GM18873 (cell line): ENCODE results near the gene ZNF536.
"Not testable (repeated sequence)": the region's sequence is repeated elsewhere in the genome, so short reads cannot be mapped to it uniquely, and the experiment has no call there.

Experiments
- ATAC-seq: cut with Tn5 transposase; IDR thresholded peaks from one replicate; pipeline ENCODE4 v1.9.1; 2021; ENCODE audit warnings: mild to moderate bottlenecking, moderate library complexity, moderate number of reproducible peaks; ENCODE audit not compliant: unreplicated experiment, low FRiP score

Gene ZNF536

GRCh38 chr19:30407068-30407709, 35.0 kb downstream of the ZNF536 start:
- ATAC-seq, result no peak

- no peak for ATAC-seq
Measured at GRCh38 chr19:30408734-30409301, 36.6 kb downstream of the ZNF536 start.

GRCh38 chr19:30411714-30412113, 39.5 kb downstream of the ZNF536 start:
- no peak for ATAC-seq

GRCh38 chr19:30416375-30416774, 44.2 kb downstream of the ZNF536 start:
- ATAC-seq, result no peak

- not testable (repeated sequence) for ATAC-seq
Measured at GRCh38 chr19:30417166-30417565, 45.0 kb downstream of the ZNF536 start.

- ATAC-seq, result no peak
Measured at GRCh38 chr19:30419568-30420180, 47.5 kb downstream of the ZNF536 start.

- ATAC-seq, result no peak
Measured at GRCh38 chr19:30420316-30420715, 48.1 kb downstream of the ZNF536 start.

- ATAC-seq, result no peak
Measured at GRCh38 chr19:30420881-30421280, 48.7 kb downstream of the ZNF536 start.

GRCh38 chr19:30421571-30421970, 49.4 kb downstream of the ZNF536 start:
- no peak for ATAC-seq

- no peak for ATAC-seq
Measured at GRCh38 chr19:30423481-30423880, 51.3 kb downstream of the ZNF536 start.

GRCh38 chr19:30425885-30426838, 54.0 kb downstream of the ZNF536 start:
- no peak for ATAC-seq

GRCh38 chr19:30426864-30427263, 54.7 kb downstream of the ZNF536 start:
- ATAC-seq, result no peak

GRCh38 chr19:30428092-30428680, 56.0 kb downstream of the ZNF536 start:
- no peak for ATAC-seq

- no peak for ATAC-seq
Measured at GRCh38 chr19:30428844-30429243, 56.7 kb downstream of the ZNF536 start.

- ATAC-seq, result no peak
Measured at GRCh38 chr19:30430206-30430734, 58.1 kb downstream of the ZNF536 start.

GRCh38 chr19:30431591-30431990, 59.4 kb downstream of the ZNF536 start:
- no peak for ATAC-seq

GRCh38 chr19:30434797-30435594, 62.8 kb downstream of the ZNF536 start:
- ATAC-seq, result no peak

- ATAC-seq, result no peak
Measured at GRCh38 chr19:30437869-30438268, 65.7 kb downstream of the ZNF536 start.

GRCh38 chr19:30439310-30439709, 67.1 kb downstream of the ZNF536 start:
- ATAC-seq, result no peak
